HepG2 (cell line): ENCODE measurements around the gene S100A5. TPM values are rescaled to one million over a fixed set of nuclear protein-coding genes. Genes with fewer than 3 reads are reported as not detected.

Source experiments
- ATAC-seq: fragments of 200-7000 bp; cut with Tn5 transposase; 3 replicates; pipeline ENCODE4 v1.9.1; 2020; ENCODE audit warnings: mild to moderate bottlenecking, moderate library complexity
- BruUV-seq: library from RNA; stranded (reverse); fragments of 400-500 nt; replicated peaks from 2 replicates; lab custom pipeline; 2021; lab: Mats Ljungman, UMichigan
- CTCF ChIA-PET: fragments of 300-600 bp; formaldehyde crosslinking; extraction: SDS; loops from one replicate; lab custom pipeline; 2021; ENCODE audit warnings: low total read pairs, inconsistent platforms, low intra/inter-chr PET ratio; lab: Yijun Ruan, JAX
- POLR2A ChIA-PET: fragments of 350-600 bp; sonication (Branson Sonifier 250); formaldehyde crosslinking; loops from one replicate; lab custom pipeline; 2020; ENCODE audit warnings: antibody characterized with exemption, inconsistent platforms; lab: Yijun Ruan, JAX
- DNase-seq: peaks from one replicate; pipeline ENCODE4 v3.0.0-alpha.2; 2015; ENCODE audit warnings: low spot score
- FAIRE-seq: peaks from 3 replicates; lab custom pipeline; 2011; peaks lifted over from hg19 to GRCh38; lab: Jason Lieb, UNC
- H2AFZ ChIP-seq: one replicate; pipeline ENCODE4 v1.6.1; 2011; ENCODE audit warnings: low read length, inconsistent platforms
- H3K27ac ChIP-seq: fragments of 300-600 bp; 3 replicates; pipeline ENCODE4 v1.8.0; 2011; ENCODE audit warnings: mixed run types, mild to moderate bottlenecking, mixed read lengths, low read length, inconsistent platforms; ENCODE audit not compliant: insufficient read depth; ENCODE audit errors: extremely low read length
- H3K27me3 ChIP-seq, 2 experiments: fragments of 200-600 bp in 1 of 2; 2 replicates in 1 of 2; 3 replicates in 1 of 2; pipeline versions ENCODE4 v1.6.0 to v1.8.0; 2011; ENCODE audit warnings: low read length in 2 of 2, mild to moderate bottlenecking in 2 of 2, moderate library complexity in 2 of 2, inconsistent platforms in 1 of 2; ENCODE audit not compliant: insufficient read depth in 2 of 2, control insufficient read depth in 1 of 2
- H3K36me3 ChIP-seq, 2 experiments: fragments of 200-600 bp in 1 of 2; replicated peaks in 1 of 2; 2 replicates in 1 of 2; 3 replicates in 1 of 2; pipeline versions ENCODE4 v1.5.1 to v1.8.0; 2011; ENCODE audit warnings: low read length in 2 of 2, inconsistent platforms in 1 of 2; ENCODE audit not compliant: insufficient read depth in 2 of 2, control insufficient read depth in 1 of 2
- H3K4me1 ChIP-seq: 2 replicates; pipeline ENCODE4 v1.5.1; 2012; ENCODE audit warnings: low read length, inconsistent platforms; ENCODE audit not compliant: insufficient read depth
- H3K4me2 ChIP-seq: 2 replicates; pipeline ENCODE4 v1.6.0; 2011; ENCODE audit warnings: low read depth, low read length, inconsistent platforms
- H3K4me3 ChIP-seq, 3 experiments: fragments of 200-600 bp in 1 of 3; sonication (generic), shearing (Covaris generic) in 1 of 3; replicated peaks in 1 of 3; 2 replicates each; pipeline ENCODE4 v1.5.1; 2011 to 2016; ENCODE audit warnings: low read length in 3 of 3, inconsistent platforms in 2 of 3, low read depth in 2 of 3, mild to moderate bottlenecking in 2 of 3, control low read depth in 1 of 3, mixed read lengths in 1 of 3; ENCODE audit not compliant: insufficient read depth in 1 of 3
- H3K79me2 ChIP-seq: one replicate; pipeline ENCODE4 v1.6.1; 2011; ENCODE audit warnings: low read length, inconsistent platforms; ENCODE audit not compliant: insufficient read depth
- H3K9ac ChIP-seq: 2 replicates; pipeline ENCODE4 v1.6.0; 2011; ENCODE audit warnings: mild to moderate bottlenecking, low read depth, low read length, inconsistent platforms; ENCODE audit not compliant: insufficient read depth
- H3K9me3 ChIP-seq: 2 replicates; pipeline ENCODE4 v1.5.1; 2012; ENCODE audit warnings: mild to moderate bottlenecking, low read length
- H4K20me1 ChIP-seq: 2 replicates; pipeline ENCODE4 v1.6.0; 2011; ENCODE audit warnings: inconsistent platforms, mild to moderate bottlenecking, low read length, moderate library complexity; ENCODE audit not compliant: insufficient read depth
- WGBS: methylation state at CpG from one replicate; pipeline ENCODE4 v1.1.6; 2017; ENCODE audit warnings: low lambda C conversion rate; 5-methylcytosine and 5-hydroxymethylcytosine counted together
- in situ Hi-C: cut with HindIII; loops from 2 replicates; pipeline ENCODE4 v1.10.0; 2017; ENCODE audit warnings: low pct_unique_long_range_greater_than_20kb; ENCODE audit not compliant: extremely low pct_ligation_motif_present
- intact Hi-C: fragments of 100-400 bp; cut with micrococcal nuclease; formaldehyde crosslinking; loops from one replicate; pipeline ENCODE4 v1.10.0; 2022; ENCODE audit not compliant: unreplicated experiment
- polyA plus RNA-seq, 8 experiments: library from polyadenylated mRNA; depleted of rRNA in 3 of 8; stranded (reverse) in 7 of 8; unstranded in 1 of 8; fragments of >200 nt; fragmentation: Illumina TruSeq in 4 of 8; extraction: Trizol in 4 of 8; gene quantifications; 2 replicates each; pipeline versions ENCODE4 v1.2.1 to v1.2.3, GENCODE V29; 2011 to 2016; ENCODE audit warnings: low read depth in 4 of 8, missing spikeins in 1 of 8, mixed read lengths in 1 of 8; ENCODE audit not compliant: insufficient read depth in 1 of 8
- total RNA-seq, 5 experiments: library from RNA; depleted of rRNA; stranded (reverse); fragments of >200 nt; fragmentation: Illumina TruSeq; extraction: Trizol; gene quantifications; 2 replicates each; pipeline ENCODE4 v1.2.3, GENCODE V29; 2016; ENCODE audit warnings: low read depth in 1 of 5
- TF ChIP-seq, protein P1 (sequence below): sonication (generic); formaldehyde crosslinking; IDR thresholded peaks from 2 replicates; pipeline ENCODE4 v1.5.0; 2020; ENCODE audit warnings: mild to moderate bottlenecking, missing genetic modification reagents, moderate library complexity
- TF ChIP-seq, protein P2 (sequence below): sonication (generic); formaldehyde crosslinking; IDR thresholded peaks from 2 replicates; pipeline ENCODE4 v1.8.1; 2023; ENCODE audit warnings: mild to moderate bottlenecking, missing genetic modification reagents, borderline replicate concordance
- TF ChIP-seq, protein P3 (sequence below): sonication (generic); formaldehyde crosslinking; IDR thresholded peaks from 2 replicates; pipeline ENCODE4 v1.4.0; 2020; ENCODE audit warnings: missing genetic modification reagents, borderline replicate concordance

Gene S100A5
- total and polyA plus RNA-seq, 2 of the 13 experiments (the other 11 are each of a cell fraction or from before 2014, with no cell fraction given), result not detected

DNA sequence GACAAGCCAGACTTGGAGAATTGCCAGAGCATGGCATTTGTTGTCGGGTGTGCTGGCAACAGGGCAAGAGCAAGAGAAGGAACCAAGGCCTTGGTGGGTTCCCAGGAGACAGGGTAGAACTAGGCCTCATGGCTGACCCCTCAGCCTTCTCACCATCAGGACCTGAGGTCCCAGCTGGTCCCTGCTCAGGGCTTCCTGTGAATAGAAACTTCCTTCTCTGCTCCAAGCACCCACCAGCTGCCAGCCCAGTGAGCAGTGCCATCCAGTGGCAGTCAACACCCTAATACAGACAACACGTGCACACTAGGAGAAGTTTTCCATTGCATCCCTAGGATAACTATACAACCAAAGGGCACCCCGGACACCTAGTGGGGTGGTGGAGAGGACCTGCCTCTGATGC lies 27.7 kb downstream of the S100A5 start:
- no peaks in the 10 kb centered on the region for H3K79me2 ChIP-seq
- no peaks in the 10 kb centered on the region for H3K9me3 ChIP-seq
- WGBS, result 41% methylated on average over 3 of the region's 3 CpGs
- H3K27me3 ChIP-seq, result no peaks in the 10 kb centered on the region; a peak in 3 of 5 replicates
- BruUV-seq, result no TSS peak
- peaks cover 15% of the 10 kb centered on the region for H3K4me1 ChIP-seq
- no peaks in the 10 kb centered on the region for H4K20me1 ChIP-seq
- no peaks in the 10 kb centered on the region for H3K36me3 ChIP-seq
- DNase-seq, result no peak
- FAIRE-seq, result no peak
- H3K9ac ChIP-seq, result no peak overlapping the region
- in situ Hi-C loops, result loop anchor here (10.0 kb wide), 2 partner anchors 232 to 262 kb away; partner anchors contain the start of gene SLC27A3
- intact Hi-C loops, result loop anchor here (5.0 kb wide), 1 partner anchor 114 kb away; the partner anchor contains the start of genes S100A1 and S100A13
- CTCF ChIA-PET, result interaction anchor here (4.2 kb wide), 1 partner anchor 56 kb away, joined by 63 read pairs; no protein-coding TSS in a partner anchor
- no peak overlapping the region for H2AFZ ChIP-seq
- no peak overlapping the region for H3K27ac ChIP-seq
- TF ChIP-seq, protein P1, sequence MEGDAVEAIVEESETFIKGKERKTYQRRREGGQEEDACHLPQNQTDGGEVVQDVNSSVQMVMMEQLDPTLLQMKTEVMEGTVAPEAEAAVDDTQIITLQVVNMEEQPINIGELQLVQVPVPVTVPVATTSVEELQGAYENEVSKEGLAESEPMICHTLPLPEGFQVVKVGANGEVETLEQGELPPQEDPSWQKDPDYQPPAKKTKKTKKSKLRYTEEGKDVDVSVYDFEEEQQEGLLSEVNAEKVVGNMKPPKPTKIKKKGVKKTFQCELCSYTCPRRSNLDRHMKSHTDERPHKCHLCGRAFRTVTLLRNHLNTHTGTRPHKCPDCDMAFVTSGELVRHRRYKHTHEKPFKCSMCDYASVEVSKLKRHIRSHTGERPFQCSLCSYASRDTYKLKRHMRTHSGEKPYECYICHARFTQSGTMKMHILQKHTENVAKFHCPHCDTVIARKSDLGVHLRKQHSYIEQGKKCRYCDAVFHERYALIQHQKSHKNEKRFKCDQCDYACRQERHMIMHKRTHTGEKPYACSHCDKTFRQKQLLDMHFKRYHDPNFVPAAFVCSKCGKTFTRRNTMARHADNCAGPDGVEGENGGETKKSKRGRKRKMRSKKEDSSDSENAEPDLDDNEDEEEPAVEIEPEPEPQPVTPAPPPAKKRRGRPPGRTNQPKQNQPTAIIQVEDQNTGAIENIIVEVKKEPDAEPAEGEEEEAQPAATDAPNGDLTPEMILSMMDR (CRISPR knock-in tag), result peak; percentile 22; the same call in 1 of the 2 replicates
- TF ChIP-seq, protein P2, sequence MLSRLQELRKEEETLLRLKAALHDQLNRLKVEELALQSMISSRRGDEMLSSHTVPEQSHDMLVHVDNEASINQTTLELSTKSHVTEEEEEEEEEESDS, result no peak
- TF ChIP-seq, protein P3, sequence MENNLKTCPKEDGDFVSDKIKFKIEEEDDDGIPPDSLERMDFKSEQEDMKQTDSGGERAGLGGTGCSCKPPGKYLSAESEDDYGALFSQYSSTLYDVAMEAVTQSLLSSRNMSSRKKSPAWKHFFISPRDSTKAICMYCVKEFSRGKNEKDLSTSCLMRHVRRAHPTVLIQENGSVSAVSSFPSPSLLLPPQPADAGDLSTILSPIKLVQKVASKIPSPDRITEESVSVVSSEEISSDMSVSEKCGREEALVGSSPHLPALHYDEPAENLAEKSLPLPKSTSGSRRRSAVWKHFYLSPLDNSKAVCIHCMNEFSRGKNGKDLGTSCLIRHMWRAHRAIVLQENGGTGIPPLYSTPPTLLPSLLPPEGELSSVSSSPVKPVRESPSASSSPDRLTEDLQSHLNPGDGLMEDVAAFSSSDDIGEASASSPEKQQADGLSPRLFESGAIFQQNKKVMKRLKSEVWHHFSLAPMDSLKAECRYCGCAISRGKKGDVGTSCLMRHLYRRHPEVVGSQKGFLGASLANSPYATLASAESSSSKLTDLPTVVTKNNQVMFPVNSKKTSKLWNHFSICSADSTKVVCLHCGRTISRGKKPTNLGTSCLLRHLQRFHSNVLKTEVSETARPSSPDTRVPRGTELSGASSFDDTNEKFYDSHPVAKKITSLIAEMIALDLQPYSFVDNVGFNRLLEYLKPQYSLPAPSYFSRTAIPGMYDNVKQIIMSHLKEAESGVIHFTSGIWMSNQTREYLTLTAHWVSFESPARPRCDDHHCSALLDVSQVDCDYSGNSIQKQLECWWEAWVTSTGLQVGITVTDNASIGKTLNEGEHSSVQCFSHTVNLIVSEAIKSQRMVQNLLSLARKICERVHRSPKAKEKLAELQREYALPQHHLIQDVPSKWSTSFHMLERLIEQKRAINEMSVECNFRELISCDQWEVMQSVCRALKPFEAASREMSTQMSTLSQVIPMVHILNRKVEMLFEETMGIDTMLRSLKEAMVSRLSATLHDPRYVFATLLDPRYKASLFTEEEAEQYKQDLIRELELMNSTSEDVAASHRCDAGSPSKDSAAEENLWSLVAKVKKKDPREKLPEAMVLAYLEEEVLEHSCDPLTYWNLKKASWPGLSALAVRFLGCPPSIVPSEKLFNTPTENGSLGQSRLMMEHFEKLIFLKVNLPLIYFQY (CRISPR knock-in tag), result no peak
- H3K4me2 ChIP-seq, result no peak overlapping the region
- no peak overlapping the region for H3K4me3 ChIP-seq
- ATAC-seq, result no peak
- POLR2A ChIA-PET, result no interaction called here
